H7 (cell line): ENCODE data around the gene GPR17. TPM values are rescaled to one million over a fixed set of nuclear protein-coding genes. Genes with fewer than 3 reads are reported as not detected.

Experiments used
- DNase-seq: peaks from one replicate; pipeline ENCODE4 v3.0.0; 2012
- H3K27me3 ChIP-seq: 2 replicates; pipeline ENCODE4 v1.6.0; 2011; ENCODE audit warnings: mild to moderate bottlenecking, low read length; ENCODE audit not compliant: control insufficient read depth, insufficient read depth
- H3K36me3 ChIP-seq: replicated peaks from 2 replicates; pipeline ENCODE4 v1.5.1; 2011; ENCODE audit warnings: low read length; ENCODE audit not compliant: control insufficient read depth, insufficient read depth
- H3K4me3 ChIP-seq: 2 replicates; pipeline ENCODE4 v1.5.1; 2011; ENCODE audit warnings: low read depth, mild to moderate bottlenecking, control low read depth, low read length, moderate library complexity; ENCODE audit not compliant: insufficient read depth
- total RNA-seq: library from RNA; depleted of rRNA; stranded (reverse); fragments of >200 nt; shearing (Covaris generic); gene quantifications from 2 replicates; pipeline ENCODE4 v1.2.3, GENCODE V29; 2014

The GPR17 gene
- total RNA-seq, 1 experiment from 2014 or later = not detected

DNA sequence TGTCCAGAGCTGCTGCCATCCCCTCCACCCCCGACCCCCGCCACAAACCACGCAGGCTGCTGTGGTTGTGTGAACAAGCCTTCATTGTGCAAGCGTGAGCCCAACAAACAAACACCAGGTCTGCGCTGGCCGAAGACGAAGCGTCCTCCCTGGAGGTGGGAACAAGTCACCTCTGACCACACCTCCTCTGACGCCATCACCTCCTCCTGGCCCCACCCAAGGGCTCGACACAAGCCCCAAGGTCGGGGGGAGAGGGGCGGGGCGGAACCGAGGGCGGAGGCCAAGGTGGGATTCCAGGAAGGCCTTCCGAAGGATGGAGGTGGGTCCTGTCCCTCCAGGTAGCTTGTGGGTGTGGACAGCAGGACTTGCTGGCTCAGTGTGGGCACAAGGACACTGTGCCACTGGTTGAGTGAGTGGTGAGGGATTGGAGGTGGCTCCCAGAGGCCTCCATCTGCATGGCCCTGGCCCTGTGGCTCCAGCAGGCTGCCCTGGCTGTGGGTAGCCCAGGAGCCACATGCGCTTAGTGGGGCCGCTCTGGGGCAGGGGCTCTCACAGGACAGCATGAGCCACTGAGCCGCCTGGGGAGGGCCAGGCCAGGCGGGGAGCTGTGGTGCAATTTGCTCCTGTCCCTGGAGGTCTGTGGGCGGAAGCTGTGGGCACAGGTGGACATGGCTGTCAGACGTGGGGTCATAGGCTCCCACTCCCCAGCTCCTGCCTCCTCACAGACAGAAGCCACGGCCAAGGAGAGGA, 7.4 kb upstream of the GPR17 start:
- DNase-seq = peak; percentile 94
- H3K4me3 ChIP-seq = peak overlapping the region; percentile 28; the same call in 1 of the 2 replicates
- no peaks in the 10 kb centered on the region for H3K36me3 ChIP-seq
- no peaks in the 10 kb centered on the region for H3K27me3 ChIP-seq

DNA sequence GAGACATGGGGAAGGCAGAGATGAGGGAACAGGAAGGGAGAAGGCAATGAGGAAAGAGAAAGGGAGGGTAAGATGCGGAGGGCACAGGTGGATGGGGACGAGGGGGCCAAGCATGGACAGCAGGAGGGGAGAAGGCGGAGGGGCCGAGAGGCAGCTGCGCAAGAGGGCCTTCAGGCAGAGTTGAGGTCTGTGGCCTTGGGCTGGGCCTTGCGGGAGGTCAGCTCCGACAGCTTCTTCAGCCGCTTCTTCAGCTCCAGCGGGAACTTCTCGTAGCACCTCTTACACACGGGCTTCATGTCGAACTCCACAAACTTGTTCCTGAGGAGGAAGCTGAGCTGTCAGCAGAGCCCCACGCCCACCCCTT, 6.9 kb upstream of the GPR17 start:
- no peaks in the 10 kb centered on the region for H3K27me3 ChIP-seq
- no peak overlapping the region for H3K4me3 ChIP-seq
- no peak for DNase-seq
- H3K36me3 ChIP-seq = no peaks in the 10 kb centered on the region

DNA sequence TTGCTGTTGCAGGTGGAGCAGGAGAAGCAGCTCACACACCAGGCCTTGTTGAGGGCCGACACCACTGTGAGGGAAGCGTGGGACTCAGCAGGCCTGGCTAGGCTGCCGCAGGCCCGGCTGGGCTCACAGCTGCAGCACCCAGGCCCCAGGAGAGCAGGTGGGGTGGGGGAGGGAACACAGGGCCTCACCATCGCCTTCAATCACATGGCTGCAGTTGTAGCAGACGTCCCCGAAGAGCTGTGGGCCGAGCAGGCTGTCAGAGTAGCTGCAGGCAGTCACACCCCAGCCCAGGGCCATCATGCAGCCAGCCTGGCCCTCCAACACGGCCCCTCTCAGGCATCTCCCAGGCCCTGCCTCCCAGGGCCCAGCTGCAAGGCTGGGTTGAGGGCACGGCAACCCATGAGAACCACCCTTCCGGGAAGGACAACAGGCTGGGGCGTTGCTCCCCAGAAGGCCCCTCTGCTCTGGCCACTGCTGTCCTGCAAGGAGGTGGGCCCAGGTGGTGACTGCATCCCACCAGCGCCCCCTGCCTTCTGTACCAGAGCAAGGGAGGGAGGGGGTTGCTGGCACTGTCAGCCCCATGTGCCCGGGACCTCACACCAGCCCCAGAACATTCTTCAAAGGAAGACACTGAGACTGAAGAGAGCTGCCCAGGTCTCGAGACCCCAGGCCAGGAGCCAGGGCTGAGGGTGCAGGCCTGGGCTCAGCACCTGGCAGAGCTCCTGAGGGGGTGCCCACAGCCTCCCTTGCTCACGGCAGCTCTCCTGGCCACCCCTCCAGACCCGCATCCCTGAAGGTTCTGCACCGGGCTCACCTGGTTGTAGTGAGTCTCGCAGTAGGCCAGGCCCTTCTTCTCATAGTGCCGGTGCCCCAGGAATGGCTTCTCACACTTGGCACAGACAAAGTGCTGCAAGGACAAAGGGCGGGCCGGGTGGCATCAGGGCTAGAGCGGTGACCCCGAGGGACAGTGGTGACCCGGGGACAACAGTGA, 5.6 kb upstream of the GPR17 start:
- Histone ChIP-seq H3K4me3 (no peak overlapping the region), H3K36me3 (no peaks in the 10 kb centered on the region), H3K27me3 (no peaks in the 10 kb centered on the region)
- peak; percentile 93 for DNase-seq

DNA sequence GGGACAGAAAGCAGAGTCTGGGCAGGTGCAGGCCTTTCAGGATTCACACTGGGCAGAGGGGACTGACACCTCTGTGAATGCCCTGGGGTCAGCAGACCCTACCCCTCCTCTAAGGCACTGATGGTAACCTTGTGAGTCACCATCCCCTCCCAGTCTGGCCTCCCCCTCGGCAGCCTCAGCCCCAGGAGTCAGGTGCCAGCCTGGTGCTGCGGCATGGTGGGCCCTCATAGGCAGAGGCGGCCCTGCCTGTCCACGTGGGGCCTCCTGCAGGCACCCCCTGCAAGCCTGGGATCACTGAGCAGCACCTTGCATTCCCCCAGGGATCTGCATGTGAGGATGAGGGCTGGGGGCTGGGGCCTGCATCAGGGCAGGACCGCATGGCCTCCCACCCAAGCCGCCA, 4.8 kb upstream of the GPR17 start:
- Histone ChIP-seq H3K36me3 (no peaks in the 10 kb centered on the region), H3K27me3 (no peaks in the 10 kb centered on the region), H3K4me3 (no peak overlapping the region)
- DNase-seq = no peak

DNA sequence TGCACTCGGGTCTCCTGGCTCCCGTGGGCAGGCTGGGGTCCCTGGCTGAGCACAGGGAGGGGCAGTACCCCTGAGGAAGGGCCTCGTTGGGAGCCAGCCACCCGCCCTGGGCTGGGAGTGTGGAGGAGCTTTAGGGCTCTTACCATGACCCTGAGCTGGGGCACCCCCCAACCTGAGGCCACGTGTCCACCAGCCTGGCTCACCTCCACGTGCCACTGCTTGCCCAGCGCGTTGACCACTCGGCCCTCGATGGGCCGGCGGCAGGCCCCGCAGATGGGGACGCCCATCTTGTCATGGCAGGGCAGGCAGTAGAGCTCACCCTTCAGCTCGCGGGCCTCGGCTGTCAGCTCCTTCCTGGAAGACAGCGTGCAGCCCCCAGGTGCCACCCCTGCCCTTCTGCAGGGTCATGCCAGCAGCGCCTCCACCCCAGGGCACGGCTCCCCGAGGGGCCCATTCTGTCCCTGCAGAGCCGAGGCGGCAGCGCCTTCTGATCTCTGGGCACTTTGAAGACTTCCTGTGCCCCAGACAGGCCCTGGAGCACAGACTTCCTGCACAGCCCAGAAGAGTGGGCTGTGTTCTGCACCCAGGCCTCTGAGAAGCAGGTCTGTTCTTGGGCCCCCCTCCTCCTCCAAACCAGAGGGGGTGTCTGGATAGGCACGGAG, 4.0 kb upstream of the GPR17 start:
- Histone ChIP-seq H3K4me3 (no peak overlapping the region), H3K27me3 (no peaks in the 10 kb centered on the region), H3K36me3 (no peaks in the 10 kb centered on the region)
- peak; percentile 62 for DNase-seq

DNA sequence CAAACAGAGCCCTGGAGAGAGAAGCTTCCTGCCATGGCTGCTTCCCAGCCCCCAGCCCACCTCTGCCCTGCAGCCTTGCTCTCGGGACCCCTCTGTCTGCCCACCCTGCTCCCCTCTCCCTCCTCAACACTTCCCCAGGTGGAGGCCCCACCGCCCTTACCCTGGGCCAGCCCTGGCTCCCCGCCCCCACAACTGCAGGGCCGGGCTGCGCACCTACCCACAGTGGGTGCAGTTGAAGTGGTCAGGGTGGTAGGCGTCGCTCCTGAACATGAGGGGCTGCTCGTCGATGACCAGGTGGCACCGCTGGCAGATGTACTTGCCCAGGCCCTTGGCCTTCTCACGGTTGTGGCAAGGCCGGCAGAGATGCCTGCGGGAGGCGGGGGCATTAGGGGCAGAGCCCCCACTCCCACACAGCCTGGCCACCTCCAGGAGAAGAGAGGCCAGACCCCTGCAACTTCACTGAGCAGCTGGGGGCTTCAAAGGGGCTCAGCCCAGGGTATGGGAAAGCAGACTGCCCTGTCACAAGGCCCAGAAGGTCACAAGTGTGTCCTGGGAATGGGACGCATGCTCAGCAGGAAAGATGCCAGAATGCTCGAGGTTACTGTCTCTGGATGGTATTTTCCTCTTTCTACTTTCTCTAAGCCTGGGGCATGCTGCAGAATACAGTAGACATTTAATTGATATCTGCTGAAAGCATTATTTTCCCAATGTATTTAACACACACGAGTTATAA, 3.1 kb upstream of the GPR17 start:
- Histone ChIP-seq H3K36me3 (no peaks in the 10 kb centered on the region), H3K27me3 (no peaks in the 10 kb centered on the region), H3K4me3 (no peak overlapping the region)
- peak; percentile 66 for DNase-seq

DNA sequence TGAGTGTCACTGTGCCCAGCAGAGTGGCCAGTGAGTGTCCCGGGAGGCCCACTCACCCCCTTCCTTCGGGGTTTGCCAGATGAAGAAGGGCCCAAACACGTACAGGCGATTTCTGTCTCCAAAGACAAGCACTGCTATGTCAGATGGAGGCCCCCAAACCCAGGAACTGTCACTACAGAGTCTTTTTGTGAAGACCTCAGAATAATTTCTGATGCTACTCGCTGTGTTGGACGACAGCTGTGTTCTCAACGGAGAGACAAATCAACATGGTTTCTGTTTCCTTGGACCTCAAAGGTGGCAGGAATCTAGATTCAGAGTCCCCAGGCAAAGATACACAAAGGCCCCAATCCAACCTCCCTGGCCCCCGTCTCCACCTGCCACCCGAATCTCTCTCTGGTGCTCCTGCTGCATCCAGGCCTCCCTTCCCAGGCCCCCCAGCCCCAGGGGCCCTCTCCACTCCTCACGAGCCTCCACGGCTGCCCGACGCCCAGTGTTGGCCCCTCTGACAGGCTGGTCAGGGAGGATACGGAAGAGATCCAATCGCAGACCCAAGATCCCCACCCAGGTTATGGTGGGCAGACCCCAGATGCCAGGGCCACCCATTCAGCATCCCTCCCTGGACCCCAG, 2.4 kb upstream of the GPR17 start:
- Histone ChIP-seq H3K36me3 (no peaks in the 10 kb centered on the region), H3K27me3 (no peaks in the 10 kb centered on the region), H3K4me3 (no peak overlapping the region)
- no peak for DNase-seq

DNA sequence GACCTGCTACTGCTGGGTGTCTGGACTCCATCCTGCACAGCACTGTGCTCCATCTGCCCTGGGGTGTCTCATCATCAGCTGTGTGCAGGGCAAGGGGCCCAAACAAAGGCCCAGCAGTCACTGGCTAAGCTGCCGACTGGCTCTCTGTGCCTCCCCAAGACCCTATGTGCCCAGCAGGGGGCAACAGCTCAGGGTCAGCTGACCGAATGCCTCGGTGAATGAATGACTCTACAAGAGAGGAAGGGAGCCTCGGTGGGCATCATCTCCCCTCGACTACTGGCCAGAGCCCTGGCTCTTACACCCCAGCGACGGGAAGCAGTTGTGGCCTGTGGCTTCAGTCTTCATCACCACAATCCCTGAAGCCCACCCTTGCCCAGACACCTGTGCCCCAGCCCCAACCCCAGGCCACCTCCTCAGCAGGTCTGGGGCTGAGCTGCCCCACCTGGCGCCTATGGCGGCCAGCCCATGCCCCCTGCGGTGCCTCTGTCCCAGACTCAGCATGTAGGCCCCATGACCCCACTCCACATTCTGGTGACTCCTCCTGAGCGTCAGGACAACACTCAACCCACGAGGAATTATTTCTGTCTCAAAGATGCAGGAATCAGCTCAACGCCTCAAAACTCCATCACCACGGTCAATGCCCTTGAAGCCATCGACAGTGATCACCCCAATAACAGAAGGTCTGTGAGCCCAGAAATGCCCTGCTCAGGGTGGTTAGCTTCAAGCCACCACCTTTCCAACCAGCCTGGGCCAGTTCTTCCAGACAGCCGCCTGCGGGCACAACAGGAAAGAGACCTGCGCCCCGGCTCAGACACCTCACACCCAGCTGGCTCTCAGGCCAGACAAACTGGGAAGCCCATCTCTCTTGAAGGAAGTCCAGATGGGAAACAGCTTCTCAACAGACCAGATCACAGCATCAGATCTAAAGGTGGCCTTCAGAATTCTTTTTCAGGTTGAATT, 1.6 kb upstream of the GPR17 start:
- Histone ChIP-seq H3K27me3 (no peaks in the 10 kb centered on the region), H3K4me3 (no peak overlapping the region)

DNA sequence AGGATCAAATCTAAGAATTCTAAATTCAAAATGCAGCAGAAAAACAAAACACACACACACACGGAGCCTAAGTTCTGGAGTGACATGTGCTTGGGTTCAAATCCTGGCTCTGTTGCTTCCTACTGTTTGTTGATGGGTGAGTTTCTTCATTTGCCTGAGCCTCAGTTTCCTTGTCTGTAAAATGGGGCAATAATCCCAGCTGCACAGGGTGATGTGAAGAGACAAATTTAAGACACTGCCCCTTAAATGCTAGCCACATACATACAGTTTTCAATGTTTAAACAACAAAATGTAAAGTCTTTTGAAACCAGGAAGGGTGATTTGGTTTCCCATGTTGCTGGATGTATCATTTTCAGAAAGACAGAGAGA, 943 bp upstream of the GPR17 start:
- no peak for DNase-seq
- Histone ChIP-seq H3K36me3 (no peaks in the 10 kb centered on the region), H3K27me3 (no peaks in the 10 kb centered on the region), H3K4me3 (no peak overlapping the region)

More for the DNA sequence above, 1.6 kb upstream of the GPR17 start:
- H3K36me3 ChIP-seq = no peaks in the 10 kb centered on the region
- peak; percentile 72 for DNase-seq

DNA sequence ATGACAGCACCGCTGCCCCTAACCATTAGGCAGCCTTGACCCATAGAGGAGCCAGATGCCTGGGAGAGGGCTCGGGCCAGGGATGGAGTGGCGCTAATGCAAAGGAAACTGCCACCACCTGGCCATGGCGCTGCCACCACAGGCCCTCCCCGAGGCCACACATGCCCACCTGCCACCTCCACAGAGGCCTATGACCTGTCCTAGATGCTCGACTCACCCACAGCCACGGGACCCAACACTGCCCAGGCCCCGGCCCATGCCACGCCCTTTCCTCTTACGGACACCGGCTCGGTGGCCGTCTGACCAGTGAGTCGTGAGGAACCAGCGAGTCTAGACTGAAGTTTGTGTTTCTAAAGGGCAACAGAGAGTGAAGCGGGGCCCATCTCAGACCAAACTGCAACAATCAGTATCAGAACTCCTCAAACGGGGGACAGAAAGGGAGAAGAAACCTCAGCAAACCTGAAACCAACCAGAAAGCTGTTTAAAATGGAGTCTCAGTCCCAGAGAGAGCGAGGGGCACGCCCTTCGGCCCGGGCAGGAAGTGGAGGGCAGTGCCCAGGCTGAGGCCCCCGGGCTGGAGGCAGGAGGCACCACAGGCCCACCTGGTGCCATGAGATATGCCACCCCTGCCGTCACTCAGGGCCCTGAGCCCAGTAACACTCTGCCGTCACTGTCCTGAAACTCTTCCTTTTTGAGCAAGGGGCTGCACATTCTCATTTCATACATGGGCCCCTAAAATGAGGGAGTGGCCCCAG, 711 bp downstream of the GPR17 start:
- DNase-seq = no peak
- H3K27me3 ChIP-seq = no peaks in the 10 kb centered on the region
- H3K36me3 ChIP-seq = no peaks in the 10 kb centered on the region
- no peak overlapping the region for H3K4me3 ChIP-seq

DNA sequence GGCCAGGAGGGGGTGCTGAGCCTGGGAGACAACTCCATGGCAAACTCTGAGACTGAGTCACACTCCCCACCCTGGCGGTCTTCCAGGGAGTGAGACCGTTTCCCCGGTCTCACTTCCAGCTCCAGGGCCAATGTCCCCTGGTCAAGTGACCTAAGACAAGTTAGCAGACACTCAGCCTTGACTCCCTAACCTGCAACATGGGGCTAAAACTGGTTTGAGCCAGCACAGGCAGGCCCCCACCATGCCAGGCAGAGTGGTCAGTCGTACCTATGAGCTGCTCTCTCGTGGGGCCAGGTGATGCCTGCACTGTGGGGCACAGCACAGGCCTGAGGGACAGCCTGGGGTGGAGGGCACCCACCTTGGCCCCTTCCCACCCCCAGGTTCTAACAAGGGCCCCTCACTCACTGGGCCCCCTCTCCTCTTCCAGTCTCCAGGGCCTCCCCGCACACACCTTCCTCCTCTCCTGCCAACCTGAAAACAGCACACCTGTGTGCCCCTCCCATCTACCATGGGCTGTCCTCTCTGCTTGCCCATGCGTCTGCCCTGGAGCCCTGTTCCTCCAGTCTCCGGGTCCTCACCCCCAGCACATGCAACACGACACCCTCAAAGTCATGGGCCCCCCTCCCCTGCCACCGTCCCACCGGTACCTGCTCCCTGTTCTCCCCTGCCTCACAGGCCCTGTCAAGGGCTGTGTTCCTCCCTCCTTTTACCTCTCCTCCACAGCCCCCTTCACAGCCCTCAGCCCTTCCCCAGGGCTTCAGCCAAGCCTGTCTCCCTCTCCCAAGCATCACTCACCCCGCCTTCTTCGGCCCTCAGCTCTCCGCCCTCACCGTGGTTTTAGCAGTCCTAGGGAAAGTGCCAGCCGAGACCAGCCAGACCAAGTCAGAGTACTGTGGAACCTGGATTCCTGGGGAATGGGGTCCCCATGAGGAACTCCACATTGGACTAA, 1.6 kb downstream of the GPR17 start:
- Histone ChIP-seq H3K36me3 (no peaks in the 10 kb centered on the region), H3K27me3 (no peaks in the 10 kb centered on the region), H3K4me3 (no peak overlapping the region)
- DNase-seq = no peak

DNA sequence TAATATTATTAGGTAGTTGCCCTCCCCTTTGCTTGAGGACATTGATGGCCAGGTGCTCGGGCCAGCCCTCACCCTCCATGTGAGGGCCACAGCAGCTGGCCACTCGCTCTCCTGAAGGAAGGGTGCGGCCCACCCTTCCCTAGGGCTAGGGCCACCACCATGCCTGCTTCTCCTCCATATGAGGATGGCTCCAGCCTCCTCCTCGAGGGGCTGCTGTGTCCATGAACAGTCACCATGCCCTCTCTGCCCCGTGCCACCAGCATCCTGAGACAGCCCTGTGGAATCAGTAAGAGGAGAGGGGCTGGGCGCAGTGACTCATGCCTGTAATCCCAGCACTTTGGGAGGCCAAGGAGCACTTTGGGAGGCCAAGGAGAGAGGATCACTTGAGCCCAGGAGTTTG, 2.4 kb downstream of the GPR17 start:
- no peaks in the 10 kb centered on the region for H3K27me3 ChIP-seq
- no peak overlapping the region for H3K4me3 ChIP-seq
- H3K36me3 ChIP-seq = no peaks in the 10 kb centered on the region
- DNase-seq = no peak
